ENCODE results near the gene COBLL1. TPM values are rescaled to one million over a fixed set of nuclear protein-coding genes. Genes with fewer than 3 reads are reported as not detected.

Gene COBLL1
- polyA plus RNA-seq, 1 donor (not counting 4 experiments of a cell fraction or from before 2014, with no cell fraction given): 14.9 TPM

DNA sequence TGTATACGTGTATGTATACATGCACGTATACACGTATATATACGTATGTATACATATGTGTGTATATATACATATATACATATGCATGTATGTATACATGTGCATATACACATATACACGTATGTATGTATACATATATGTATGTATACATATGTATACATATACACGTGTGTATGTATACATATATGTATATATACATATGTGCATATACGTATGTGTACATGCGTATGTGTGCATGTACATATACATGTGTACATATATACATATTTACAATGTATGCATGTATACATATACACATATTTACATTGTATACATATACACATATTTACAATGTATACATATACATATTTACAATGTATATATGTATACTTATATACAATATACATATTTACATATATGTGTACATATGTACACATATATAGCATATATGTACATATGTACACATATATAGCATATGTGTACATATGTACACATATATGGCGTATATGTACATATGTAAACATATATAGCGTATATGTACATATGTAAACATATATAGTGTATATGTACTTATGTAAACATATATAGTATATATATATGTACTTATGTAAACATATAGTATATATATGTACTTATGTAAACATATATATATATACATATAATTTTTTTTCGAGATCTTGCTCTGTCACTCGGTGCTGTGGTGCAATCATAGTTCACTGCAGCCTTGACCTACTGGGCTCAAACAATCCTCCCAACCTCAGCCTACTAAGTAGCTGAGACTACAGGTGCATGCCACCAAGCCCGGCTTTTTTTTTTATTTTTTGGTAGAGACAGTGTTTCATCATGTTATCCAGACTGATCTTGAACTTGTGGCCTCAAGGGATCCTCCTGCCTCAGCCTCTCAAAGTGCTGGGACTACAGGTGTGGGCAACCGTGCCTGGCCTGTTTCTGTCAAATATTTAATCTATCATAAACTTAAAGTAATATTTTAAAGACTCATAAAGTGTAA is 23.2 kb downstream of the COBLL1 start:
- DNase-seq (ENCODE audit: low read depth, low spot score) (no peak), FAIRE-seq (no peak)
- Histone ChIP-seq H3K9me1 (ENCODE audit: control insufficient read depth, extremely low read depth, insufficient read depth, low read length) (no peaks in the 10 kb centered on the region), H3K4me3 (ENCODE audit: control insufficient read depth in 2 of 3, extremely low read depth in 1 of 3, insufficient read depth in 2 of 3, low read depth in 1 of 3, low read length in 3 of 3) (no peak overlapping the region), H3K27ac (ENCODE audit: control insufficient read depth, insufficient read depth, low read length) (no peak overlapping the region), H4K20me1 (ENCODE audit: control insufficient read depth, extremely low read depth, insufficient read depth, low read length) (no peaks in the 10 kb centered on the region), H3K36me3 (ENCODE audit: control insufficient read depth in 2 of 2, extremely low read depth in 1 of 2, insufficient read depth in 2 of 2, low read length in 2 of 2) (no peaks in the 10 kb centered on the region), H3K27me3 (ENCODE audit: control insufficient read depth, extremely low read depth, insufficient read depth, low read length) (no peaks in the 10 kb centered on the region), H2AFZ (ENCODE audit: control insufficient read depth, low read length) (no peak overlapping the region), H3K9ac (ENCODE audit: control insufficient read depth, extremely low read depth, insufficient read depth, low read length) (no peak overlapping the region), H3K4me1 (ENCODE audit: control insufficient read depth, extremely low read depth, insufficient read depth, low read length) (no peaks in the 10 kb centered on the region), H3K4me2 (ENCODE audit: control insufficient read depth, extremely low read depth, insufficient read depth, low read depth, low read length) (no peak overlapping the region), H3K79me2 (ENCODE audit: control insufficient read depth, insufficient read depth, low read length) (peaks cover 9% of the 10 kb centered on the region), H3K9me3 (ENCODE audit: control insufficient read depth, low read depth, low read length) (no peaks in the 10 kb centered on the region)
- TF ChIP-seq EZH2 (IDR thresholded peaks at IDR 0.05; ENCODE audit: low read length): no peak
- TF ChIP-seq, protein P1, sequence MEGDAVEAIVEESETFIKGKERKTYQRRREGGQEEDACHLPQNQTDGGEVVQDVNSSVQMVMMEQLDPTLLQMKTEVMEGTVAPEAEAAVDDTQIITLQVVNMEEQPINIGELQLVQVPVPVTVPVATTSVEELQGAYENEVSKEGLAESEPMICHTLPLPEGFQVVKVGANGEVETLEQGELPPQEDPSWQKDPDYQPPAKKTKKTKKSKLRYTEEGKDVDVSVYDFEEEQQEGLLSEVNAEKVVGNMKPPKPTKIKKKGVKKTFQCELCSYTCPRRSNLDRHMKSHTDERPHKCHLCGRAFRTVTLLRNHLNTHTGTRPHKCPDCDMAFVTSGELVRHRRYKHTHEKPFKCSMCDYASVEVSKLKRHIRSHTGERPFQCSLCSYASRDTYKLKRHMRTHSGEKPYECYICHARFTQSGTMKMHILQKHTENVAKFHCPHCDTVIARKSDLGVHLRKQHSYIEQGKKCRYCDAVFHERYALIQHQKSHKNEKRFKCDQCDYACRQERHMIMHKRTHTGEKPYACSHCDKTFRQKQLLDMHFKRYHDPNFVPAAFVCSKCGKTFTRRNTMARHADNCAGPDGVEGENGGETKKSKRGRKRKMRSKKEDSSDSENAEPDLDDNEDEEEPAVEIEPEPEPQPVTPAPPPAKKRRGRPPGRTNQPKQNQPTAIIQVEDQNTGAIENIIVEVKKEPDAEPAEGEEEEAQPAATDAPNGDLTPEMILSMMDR (optimal IDR thresholded peaks at IDR 0.05 in 1 of 3, IDR thresholded peaks at IDR 0.05 in 1 of 3, conservative IDR thresholded peaks at IDR 0.05 in 1 of 3; ENCODE audit: extremely low read depth in 1 of 3, insufficient read depth in 2 of 3, low read length in 3 of 3): no peak
- dilution Hi-C loops (cut with MboI; ENCODE audit: extremely low pct_ligation_motif_present, low sequenced_read_pairs): no loop called here

DNA sequence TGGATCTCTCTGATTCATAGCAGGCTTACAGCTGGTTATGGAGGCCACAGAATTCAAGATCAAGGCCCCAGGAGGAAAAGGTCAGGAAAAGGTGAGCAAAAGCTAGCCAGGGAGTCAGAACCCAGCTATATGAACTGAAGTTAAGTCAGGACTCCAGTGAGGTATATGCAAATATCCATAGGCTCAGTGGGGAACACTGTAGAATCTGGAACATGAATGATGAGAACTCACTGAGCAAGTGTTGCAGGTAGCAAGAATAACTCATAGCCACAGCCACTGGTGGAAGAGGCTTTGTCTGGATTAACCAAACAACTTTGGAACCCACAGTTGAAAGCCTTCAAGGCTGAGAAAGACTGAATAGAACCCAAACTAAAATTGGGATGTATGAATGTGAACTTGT is 24.7 kb downstream of the COBLL1 start:
- Histone ChIP-seq H3K4me3 (ENCODE audit: control insufficient read depth in 2 of 3, extremely low read depth in 1 of 3, insufficient read depth in 2 of 3, low read depth in 1 of 3, low read length in 3 of 3) (no peak overlapping the region), H3K36me3 (ENCODE audit: control insufficient read depth in 2 of 2, extremely low read depth in 1 of 2, insufficient read depth in 2 of 2, low read length in 2 of 2) (no peaks in the 10 kb centered on the region), H3K4me1 (ENCODE audit: control insufficient read depth, extremely low read depth, insufficient read depth, low read length) (no peaks in the 10 kb centered on the region), H3K9me1 (ENCODE audit: control insufficient read depth, extremely low read depth, insufficient read depth, low read length) (no peaks in the 10 kb centered on the region), H3K27ac (ENCODE audit: control insufficient read depth, insufficient read depth, low read length) (no peak overlapping the region), H3K9me3 (ENCODE audit: control insufficient read depth, low read depth, low read length) (no peaks in the 10 kb centered on the region), H3K27me3 (ENCODE audit: control insufficient read depth, extremely low read depth, insufficient read depth, low read length) (no peaks in the 10 kb centered on the region), H2AFZ (ENCODE audit: control insufficient read depth, low read length) (no peak overlapping the region), H3K9ac (ENCODE audit: control insufficient read depth, extremely low read depth, insufficient read depth, low read length) (no peak overlapping the region), H4K20me1 (ENCODE audit: control insufficient read depth, extremely low read depth, insufficient read depth, low read length) (no peaks in the 10 kb centered on the region), H3K79me2 (ENCODE audit: control insufficient read depth, insufficient read depth, low read length) (peaks cover 5% of the 10 kb centered on the region), H3K4me2 (ENCODE audit: control insufficient read depth, extremely low read depth, insufficient read depth, low read depth, low read length) (no peak overlapping the region)
- dilution Hi-C loops (cut with MboI; ENCODE audit: extremely low pct_ligation_motif_present, low sequenced_read_pairs): no loop called here
- FAIRE-seq: no peak
- no peak for DNase-seq (ENCODE audit: low read depth, low spot score)
- TF ChIP-seq, protein P1 (optimal IDR thresholded peaks at IDR 0.05 in 1 of 3, IDR thresholded peaks at IDR 0.05 in 1 of 3, conservative IDR thresholded peaks at IDR 0.05 in 1 of 3; ENCODE audit: extremely low read depth in 1 of 3, insufficient read depth in 2 of 3, low read length in 3 of 3): no peak
- TF ChIP-seq EZH2 (IDR thresholded peaks at IDR 0.05; ENCODE audit: low read length): no peak
